Stimulated activated CD8-positive, alpha-beta memory T cell treated with anti-CD3 and anti-CD28 coated beads, Interleukin-4, amount 100 ng/mL, for 1 hour (primary cell): ENCODE measurements around the gene LMCD1.

Experiments used
- DNase-seq, 2 donors: peaks; one replicate each; pipeline ENCODE4 v3.0.0-alpha.2; 2020; ENCODE audit warnings: low read depth in 2 of 2, low spot score in 1 of 2

LMCD1 gene

DNA sequence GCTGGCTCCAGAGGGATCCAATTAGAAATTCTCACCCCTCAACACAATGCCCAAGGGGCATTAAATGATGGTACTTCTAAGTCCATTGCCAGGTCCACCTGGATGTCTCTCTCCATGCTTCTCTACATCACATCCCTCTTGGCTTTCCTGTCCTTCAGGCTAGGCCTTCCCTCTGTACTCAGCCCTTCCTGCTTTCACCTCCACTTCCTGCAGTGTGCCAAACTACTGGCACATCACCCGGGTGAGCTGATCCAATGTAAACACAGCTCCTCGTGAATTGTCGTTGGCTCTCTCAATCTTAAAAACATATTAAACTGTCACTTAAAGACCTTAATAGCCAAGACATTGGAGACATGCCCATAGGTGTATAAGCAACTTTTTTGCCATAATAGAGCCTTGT, 4.0 kb downstream of the LMCD1 start:
- DNase-seq = no peak

DNA sequence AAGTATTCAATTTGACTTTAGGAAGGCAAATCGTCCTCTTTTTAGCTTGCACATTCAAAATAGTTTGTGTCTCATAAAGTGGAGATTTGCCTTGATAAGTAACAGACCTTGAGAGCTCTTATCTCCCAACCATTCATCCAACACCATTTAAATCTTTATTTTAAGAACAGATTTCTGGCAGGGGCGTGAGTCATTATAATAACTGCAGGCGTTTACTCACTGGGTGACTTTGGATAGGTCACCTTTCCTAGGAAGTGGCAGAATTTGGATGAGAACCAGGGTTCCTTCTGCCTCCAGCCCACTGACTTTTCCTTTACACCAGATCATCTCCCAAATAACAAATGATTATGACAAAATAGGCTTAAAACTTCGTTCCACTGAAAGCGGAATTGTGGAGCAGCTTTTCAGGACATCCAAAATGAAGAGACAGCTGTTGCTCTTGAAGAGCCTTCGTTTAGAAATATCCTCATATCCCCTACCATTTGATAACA, 5.0 kb downstream of the LMCD1 start:
- no peak for DNase-seq

DNA sequence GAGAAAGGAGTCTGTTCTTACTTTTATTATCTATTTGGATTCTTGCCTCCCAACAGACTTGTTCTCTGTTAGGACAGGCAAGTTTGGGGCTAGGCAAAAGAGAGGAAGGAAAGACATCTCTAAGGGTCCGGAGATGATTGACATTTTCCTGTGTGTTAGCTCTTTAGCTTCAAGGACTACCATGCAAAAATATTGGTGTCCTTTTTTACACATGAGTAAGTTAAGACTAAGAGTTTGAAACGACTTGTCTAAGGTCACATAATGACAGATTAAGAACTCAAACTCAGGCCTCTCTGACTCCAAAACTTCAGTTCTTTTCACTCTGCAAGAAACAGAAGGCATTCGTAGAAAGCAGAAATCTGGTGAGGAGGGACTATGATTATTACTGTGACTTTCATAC, 5.9 kb downstream of the LMCD1 start:
- DNase-seq = no peak

DNA sequence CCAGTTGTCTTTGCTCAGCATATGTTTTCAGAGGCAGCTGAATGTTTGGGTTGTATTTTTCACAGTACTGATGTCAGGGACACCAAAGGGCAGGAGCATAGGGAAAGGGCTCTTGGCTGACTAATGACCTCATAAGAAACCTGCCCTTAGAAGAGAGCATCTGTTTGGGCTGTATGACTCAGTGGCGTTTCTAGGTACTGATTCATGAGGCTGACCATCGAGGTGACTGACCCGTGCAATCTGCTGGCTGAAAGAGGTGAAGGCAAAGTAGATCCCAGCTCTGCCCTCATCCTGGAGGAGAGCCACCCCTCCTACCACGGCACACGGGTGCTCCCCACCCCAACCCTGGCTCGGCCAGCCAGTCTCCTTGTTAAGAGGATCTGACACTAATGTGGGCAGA, 8.3 kb downstream of the LMCD1 start:
- no peak for DNase-seq

DNA sequence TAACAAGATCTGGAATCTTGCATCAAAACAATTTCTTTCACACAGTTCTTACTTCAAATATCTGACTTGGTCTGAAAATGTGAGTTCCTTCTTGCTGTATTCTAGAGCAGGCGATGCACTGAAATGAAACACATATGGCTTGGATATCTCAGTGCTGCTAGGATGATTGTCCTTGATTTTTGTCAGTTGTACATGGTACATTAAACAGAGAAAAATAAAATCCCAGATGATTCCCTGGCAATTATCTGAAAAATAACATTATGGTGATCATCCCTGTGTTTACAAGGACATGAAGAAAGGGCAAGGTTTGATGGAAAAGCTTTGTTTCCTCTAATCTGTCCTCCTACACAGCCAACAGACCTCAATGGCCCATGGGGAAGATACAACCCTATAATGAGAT, 10.6 kb downstream of the LMCD1 start:
- no peak for DNase-seq

DNA sequence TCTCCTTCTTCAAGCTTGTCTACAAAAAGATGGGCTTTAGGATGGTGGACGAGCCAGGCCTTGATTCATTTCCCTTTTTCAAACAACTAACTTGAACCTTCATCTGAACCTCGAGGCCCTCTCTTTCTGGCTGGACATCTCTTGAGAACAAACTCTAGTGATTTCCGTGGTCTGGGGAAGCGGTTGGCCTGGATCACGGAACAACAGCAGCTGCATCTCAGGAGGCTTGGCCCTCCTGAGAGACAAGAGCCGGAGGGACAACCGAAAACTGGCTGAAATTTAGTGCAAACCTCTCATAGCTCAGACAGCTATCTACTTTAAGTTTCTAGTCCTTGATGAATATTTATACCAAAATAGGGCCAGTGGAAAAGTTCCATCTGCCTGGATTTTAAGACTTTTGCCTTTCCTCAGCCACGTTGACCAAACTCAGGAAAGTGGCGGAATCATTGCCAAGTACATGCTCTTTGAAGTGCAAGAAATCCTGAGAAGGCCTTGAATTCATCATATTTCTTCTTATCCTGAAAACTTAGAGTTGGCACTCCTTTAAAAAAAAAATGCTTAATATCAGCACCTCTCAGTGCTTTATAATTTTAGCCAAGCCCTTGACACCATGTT, 14.5 kb downstream of the LMCD1 start:
- DNase-seq = no peak

DNA sequence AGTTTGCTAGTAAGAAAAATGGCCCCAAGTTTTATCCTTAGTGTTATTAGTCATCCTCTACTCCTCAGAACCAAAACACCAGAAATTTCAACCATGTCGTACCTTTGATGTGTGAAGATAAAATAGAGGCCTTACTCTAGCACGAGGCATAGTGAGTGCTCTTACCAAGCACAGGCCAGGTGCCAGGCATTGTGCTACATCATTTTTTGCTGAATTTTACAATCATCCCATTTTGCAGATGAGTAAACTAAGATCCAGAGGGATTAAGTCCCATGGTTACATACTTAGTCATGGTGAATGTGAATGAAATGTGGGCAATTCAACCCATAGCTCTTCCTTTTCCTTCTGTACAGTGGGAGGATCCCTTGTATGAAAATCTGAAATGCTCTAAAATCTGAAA, 15.2 kb downstream of the LMCD1 start:
- no peak for DNase-seq

DNA sequence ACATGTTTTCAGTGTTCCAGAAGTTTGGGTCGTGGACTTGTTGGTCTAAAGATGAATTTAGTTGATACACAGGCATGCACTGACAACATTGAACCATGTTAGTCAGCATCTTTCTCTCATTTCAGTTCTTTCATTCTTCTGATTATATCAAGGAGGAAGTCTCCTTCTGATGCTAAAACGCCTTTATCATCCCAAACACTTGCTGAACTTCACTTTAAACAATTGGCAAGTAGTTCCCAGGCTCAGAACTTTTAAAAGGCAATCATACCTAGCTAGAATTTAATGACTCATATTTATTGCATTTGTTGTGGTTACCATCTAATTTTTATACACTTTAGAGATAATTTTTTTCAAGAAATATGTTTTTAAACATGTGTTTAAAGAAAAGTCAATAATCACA, 15.9 kb downstream of the LMCD1 start:
- no peak for DNase-seq

DNA sequence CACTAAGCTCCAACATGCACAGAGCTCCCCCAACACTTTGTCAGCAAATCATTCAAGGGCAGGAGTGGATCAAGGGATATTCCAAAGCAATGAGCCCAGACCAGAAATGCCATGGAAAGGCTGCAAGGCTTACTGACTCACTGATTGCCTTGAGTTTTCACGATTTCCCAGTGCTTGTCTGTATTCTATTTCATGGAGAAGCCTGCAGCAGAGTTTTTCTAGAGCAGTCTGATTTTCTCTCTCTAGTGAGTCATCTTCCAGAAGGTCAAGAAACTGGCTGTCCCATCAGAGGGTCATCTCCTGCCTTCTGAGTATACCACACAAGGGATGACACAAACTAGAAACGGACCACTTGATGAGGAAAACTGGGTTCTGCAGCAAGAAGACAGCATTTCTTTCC, 16.5 kb downstream of the LMCD1 start:
- DNase-seq = no peak

DNA sequence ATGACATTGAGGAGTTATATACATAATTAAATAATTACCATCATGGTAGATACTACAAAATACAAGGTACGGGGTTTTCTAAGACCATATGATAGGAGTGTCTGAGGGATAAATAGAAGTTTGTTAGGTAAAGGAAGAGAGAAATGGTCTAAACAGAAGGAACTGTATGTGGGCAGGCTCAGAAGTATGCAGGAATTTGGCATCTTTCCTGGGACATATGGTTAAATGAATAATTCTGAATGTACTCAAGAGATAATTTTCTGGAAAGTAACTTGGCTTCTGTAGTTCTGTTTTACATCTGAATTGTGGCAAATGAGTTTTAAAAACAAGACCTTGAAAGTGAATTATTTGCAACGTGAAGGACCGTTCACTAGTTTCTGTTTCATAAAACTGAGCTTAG, 17.5 kb downstream of the LMCD1 start:
- no peak for DNase-seq

DNA sequence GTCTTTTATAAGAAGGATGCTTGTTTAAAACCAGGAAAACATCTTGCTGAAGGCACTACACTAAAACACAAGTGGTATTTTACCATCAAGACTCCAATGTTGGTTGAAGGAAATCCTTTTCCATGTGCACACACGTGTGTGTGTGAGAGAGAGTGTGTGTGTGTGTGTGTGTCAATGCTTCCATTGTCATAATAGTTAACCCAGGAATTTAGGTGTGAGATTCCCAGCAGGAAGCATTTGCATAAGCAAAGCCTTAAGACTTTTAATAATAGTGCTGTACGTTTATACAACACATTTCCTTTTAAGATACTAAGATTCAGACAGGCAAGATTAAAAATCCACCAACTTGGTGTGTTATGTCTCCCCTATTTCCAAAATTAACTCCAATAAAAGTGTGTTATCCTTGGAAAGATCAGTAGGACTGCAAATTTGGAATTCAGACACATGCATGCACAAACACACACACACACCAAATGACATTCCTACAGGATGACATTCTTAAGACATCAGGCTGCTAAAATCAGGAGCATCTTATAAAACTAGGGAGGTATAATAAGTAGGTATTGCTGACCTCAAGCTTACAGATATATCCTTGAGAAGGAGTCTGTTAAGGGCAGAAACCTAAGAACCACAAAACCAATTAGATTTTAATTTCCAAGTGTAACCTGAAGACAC, 18.3 kb downstream of the LMCD1 start:
- DNase-seq = no peak

DNA sequence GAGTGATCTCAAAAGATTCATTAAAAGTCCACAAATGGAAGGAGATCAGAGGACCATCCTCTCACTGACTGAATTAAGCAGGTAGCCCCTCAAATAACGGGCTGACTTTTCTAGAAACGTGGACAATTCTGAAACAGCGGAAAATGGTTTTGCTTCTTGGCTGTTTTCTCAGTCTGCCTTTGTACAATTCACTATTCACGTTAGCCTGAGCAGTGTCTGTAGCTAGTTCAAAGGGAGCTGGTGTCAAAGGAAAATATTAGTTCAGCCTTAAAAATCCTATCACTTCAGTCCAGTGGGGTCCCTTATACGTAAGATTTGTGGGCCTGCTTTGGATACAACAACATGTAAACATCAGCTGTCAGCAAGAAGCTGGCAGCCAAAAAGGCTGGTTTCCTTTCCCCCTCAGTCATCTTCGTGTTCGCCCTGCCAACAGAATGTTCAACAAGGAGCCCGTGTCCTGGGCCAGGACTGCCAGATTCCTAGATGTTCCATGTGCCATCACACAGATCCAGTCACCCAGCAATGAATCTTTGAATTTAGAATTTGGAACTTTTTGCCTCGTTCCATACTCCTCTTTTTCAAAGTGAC, 19.3 kb downstream of the LMCD1 start:
- DNase-seq = no peak

DNA sequence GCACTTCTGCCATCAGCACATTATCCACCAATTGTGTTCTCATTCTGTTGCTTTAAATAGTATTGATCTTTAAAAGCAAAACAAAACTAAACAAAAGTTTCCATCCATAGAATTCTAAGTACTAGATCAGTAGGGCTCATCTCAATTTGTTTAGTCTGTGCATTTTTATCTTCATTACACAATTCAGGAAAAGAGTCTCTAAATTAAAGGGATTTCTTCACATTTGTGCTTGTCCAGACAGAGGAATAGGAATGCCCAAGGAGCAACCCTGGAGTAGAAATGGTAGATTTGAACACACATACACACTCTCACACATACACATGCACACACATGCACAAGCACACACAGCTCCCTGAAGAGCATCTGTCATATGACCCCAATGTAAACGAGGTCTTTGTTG, 21.4 kb downstream of the LMCD1 start:
- no peak for DNase-seq

DNA sequence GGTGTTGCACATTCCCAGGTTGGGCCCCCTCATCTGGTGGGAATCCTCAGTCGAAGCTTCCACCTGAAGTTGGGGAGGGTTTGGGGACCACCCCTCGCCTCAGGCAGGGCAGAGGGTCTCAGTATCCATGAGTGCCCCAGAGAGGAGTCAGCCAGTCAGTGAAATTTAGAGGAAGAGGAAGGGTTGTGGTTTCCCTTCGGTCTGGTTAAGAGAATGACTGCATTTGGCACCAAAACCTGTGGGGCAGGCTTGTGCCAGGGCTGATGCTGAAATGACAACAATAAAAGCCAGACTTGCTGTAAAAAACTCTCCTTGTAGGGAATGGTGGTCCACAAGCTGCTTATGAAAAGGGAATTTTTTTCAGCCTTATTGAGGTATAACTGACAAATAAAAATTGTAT, 22.6 kb downstream of the LMCD1 start:
- no peak for DNase-seq

DNA sequence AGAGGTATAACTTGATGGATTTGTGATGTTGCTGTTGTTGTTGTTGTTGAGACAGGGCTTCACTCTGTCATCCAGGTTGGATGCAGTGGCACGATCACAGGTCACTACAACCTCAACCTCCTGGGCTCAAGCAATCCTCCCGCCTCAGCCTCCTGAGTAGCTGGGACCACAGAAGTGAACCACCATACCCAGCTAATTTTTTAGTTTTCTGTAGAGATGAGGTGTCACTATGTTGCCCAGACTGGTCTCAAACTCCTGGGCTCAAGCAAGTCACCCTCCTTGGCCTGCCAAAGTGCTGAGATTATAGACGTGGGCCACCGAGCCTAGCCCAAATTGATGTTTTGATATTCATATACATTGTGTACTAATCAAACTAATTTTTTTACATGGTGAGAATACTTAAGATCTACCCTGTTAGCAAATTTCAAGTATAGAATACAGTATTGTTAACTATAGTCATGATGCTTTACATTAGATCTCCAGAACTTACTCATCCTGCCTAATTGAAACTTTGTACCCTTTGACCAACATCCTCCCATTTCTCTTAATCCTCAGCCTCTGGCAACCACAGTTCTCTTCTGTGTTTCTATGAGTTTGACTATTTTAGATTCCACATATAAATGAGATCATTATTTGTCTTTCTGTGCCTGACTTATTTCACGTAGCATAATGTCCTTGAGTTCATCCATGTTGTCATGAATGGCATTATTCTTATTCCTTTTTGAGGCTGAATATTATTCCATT, 23.2 kb downstream of the LMCD1 start:
- no peak for DNase-seq

DNA sequence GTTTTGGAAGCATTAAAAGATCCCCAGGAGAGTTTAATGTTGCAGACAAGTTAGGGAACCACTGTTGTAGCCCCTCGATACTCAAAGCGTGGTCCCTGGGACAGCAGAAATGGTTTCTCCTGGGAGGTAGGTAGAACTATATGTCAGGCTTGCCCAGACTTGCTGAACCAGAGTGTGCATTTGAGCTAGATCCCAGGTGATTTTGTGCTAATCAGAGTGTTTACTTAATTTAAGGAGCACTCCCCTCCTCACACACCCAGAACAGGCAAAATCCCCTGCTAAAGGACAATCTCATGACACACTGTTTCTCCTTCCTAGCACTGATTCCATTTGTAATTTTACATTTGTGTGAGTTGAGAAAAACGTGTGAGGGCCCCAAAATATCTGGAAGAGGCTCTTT, 24.3 kb downstream of the LMCD1 start:
- no peak for DNase-seq

DNA sequence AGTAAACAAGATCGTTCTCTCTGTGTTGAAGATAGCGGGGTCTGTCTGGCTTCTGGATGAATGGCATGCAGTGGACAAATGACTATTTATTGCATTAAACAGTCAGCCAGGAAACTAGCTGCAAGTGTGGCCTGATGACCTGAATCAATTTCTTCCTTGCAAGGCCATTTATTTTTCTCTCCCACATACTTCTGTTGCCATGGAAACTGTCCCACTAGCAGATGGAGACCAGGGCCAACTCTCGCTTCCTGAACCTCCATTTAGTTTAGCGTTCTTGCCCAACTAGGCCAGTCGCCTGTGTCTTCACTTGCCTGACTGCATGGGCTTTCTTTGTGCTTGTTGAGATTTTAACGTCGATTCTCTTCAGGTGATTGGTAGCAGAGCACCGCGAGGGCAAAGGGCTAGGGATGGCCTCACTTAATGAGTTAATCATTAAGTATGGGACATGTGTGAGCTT, 27.6 kb downstream of the LMCD1 start:
- DNase-seq = no peak

DNA sequence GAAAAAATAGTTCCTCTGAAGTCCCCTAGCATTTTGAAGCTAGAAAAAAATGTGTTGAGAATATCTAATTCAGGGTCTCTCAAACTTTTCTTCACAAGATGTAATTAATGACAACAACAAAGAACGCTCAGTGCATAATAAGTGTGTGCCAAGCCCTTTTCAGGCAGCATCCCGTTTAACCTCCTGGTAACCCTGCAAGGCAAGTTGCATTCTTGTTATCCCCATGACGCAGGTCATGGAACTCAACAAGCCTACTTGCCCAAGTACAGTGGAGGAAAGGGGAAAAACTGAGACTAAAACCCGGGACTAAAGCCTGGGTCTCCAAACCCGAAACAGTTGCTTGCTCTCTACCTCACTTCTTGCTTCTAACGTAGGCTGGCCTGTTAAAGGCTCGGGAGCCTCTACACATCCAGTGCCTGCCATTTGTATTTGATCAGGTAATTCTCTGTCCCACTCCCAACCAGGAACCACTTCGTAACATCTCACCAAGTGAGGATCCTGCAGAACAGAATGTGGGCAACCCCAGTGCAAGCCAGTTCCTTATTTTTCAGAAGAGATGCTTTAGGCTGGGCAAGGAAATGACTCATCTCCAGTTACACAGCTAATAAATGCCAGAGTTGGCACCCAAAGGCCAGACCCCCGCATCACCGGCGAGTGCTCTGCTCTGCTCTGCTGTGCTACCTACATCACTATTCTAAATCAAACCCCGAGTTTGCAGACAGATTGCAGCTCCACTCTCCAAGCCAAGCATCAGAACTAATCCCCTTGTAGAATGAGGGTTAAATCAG, 28.3 kb downstream of the LMCD1 start:
- no peak for DNase-seq

DNA sequence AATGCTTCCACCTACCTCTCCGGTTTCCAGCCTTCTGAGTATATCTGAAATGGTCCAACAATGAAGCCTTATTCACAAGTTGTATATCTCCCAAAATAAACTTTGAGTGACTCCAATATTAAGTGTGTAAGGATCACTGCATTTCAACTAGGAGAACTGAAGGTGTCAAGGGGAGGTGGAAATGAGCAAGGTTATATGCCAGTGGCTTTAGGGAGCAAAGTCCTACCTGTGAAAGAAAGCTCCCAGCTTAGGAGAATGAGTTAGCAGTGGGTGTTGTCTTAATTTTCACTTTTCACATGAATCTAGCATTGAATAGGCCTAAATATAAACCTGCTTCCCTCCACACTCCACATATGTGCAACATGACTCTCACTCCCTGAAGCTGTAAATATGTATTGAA, 29.0 kb downstream of the LMCD1 start:
- no peak for DNase-seq

DNA sequence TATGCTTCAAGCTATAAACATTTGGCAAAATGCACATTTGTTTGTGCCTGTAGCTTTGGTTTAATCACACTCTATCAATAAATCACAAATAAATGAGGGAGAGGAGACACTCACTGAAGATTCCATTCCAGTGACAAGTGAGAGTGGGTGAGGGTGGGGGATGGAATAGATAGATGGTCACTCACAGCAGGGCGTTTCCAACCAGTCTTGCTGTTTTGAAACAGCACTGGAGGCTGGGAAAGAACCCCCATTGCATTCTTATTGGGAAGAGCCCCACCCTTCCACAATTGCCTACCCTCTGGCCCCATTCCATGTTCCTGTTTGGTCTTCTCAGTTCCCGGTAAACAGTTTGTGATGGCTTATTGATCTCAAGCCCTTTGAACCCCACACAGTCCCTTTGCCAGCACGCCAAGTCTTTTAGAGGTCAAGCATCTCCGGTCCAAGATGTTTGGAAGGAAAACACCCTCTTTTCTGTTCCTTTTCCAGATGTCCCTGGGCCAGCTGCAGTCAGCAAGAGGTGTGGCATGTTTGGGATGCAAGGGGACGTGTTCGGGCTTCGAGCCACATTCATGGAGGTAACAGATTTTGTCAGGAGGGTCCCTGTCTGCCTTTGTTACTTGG, 30.7 kb downstream of the LMCD1 start:
- DNase-seq = no peak
